ENCODE data around the gene CDK12.

The CDK12 gene

GRCh38 chr17:39563476-39563875, 102.2 kb downstream of the CDK12 start:
- Histone ChIP-seq H3K4me1 (ENCODE audit: control insufficient read depth, insufficient read depth, low read length) (peaks cover 14% of the 10 kb centered on the region), H3K27me3 (ENCODE audit: control insufficient read depth, insufficient read depth, low read length, poor library complexity, severe bottlenecking) (no peaks in the 10 kb centered on the region), H3K36me3 (ENCODE audit: control insufficient read depth, insufficient read depth, low read length) (peaks cover 4% of the 10 kb centered on the region), H3K9me3 (ENCODE audit: control insufficient read depth, low read length) (no peaks in the 10 kb centered on the region), H3K27ac (ENCODE audit: insufficient read depth, low read depth, low read length, poor library complexity, severe bottlenecking) (no peak overlapping the region), H3K4me3 (ENCODE audit: insufficient read depth, low read depth, low read length) (no peak overlapping the region)
- WGBS, 2 experiments: 31% methylated on average over 17 of the region's 17 CpGs

GRCh38 chr17:39564211-39564848, 103.0 kb downstream of the CDK12 start:
- 71 to 84% methylated on average over 4 of the region's 4 CpGs for WGBS, 2 experiments
- H3K4me1 ChIP-seq (ENCODE audit: control insufficient read depth, insufficient read depth, low read length): peaks cover 14% of the 10 kb centered on the region
- no peaks in the 10 kb centered on the region for H3K27me3 ChIP-seq (ENCODE audit: control insufficient read depth, insufficient read depth, low read length, poor library complexity, severe bottlenecking)
- H3K9me3 ChIP-seq (ENCODE audit: control insufficient read depth, low read length): no peaks in the 10 kb centered on the region
- peaks cover 4% of the 10 kb centered on the region for H3K36me3 ChIP-seq (ENCODE audit: control insufficient read depth, insufficient read depth, low read length)
- no peak overlapping the region for H3K27ac ChIP-seq (ENCODE audit: insufficient read depth, low read depth, low read length, poor library complexity, severe bottlenecking)
- H3K4me3 ChIP-seq (ENCODE audit: insufficient read depth, low read depth, low read length): no peak overlapping the region

GRCh38 chr17:39566094-39566850, 105.0 kb downstream of the CDK12 start:
- Histone ChIP-seq H3K27me3 (ENCODE audit: control insufficient read depth, insufficient read depth, low read length, poor library complexity, severe bottlenecking) (no peaks in the 10 kb centered on the region), H3K36me3 (ENCODE audit: control insufficient read depth, insufficient read depth, low read length) (peaks cover 4% of the 10 kb centered on the region), H3K9me3 (ENCODE audit: control insufficient read depth, low read length) (no peaks in the 10 kb centered on the region), H3K27ac (ENCODE audit: insufficient read depth, low read depth, low read length, poor library complexity, severe bottlenecking) (no peak overlapping the region), H3K4me1 (ENCODE audit: control insufficient read depth, insufficient read depth, low read length) (peaks cover 14% of the 10 kb centered on the region), H3K4me3 (ENCODE audit: insufficient read depth, low read depth, low read length) (no peak overlapping the region)
- 88 to 89% methylated on average over 11 of the region's 11 CpGs for WGBS, 2 experiments

GRCh38 chr17:39568702-39569101, 107.4 kb downstream of the CDK12 start:
- H3K4me3 ChIP-seq (ENCODE audit: insufficient read depth, low read depth, low read length): no peak overlapping the region
- 95 to 97% methylated on average over 9 of the region's 9 CpGs for WGBS, 2 experiments
- no peaks in the 10 kb centered on the region for H3K27me3 ChIP-seq (ENCODE audit: control insufficient read depth, insufficient read depth, low read length, poor library complexity, severe bottlenecking)
- H3K36me3 ChIP-seq (ENCODE audit: control insufficient read depth, insufficient read depth, low read length): peaks cover 4% of the 10 kb centered on the region
- H3K27ac ChIP-seq (ENCODE audit: insufficient read depth, low read depth, low read length, poor library complexity, severe bottlenecking): no peak overlapping the region
- peaks cover 9% of the 10 kb centered on the region for H3K4me1 ChIP-seq (ENCODE audit: control insufficient read depth, insufficient read depth, low read length)
- no peaks in the 10 kb centered on the region for H3K9me3 ChIP-seq (ENCODE audit: control insufficient read depth, low read length)

GRCh38 chr17:39569126-39569525, 107.8 kb downstream of the CDK12 start:
- Histone ChIP-seq H3K4me1 (ENCODE audit: control insufficient read depth, insufficient read depth, low read length) (peaks cover 5% of the 10 kb centered on the region), H3K4me3 (ENCODE audit: insufficient read depth, low read depth, low read length) (no peak overlapping the region), H3K27ac (ENCODE audit: insufficient read depth, low read depth, low read length, poor library complexity, severe bottlenecking) (no peak overlapping the region), H3K27me3 (ENCODE audit: control insufficient read depth, insufficient read depth, low read length, poor library complexity, severe bottlenecking) (no peaks in the 10 kb centered on the region), H3K36me3 (ENCODE audit: control insufficient read depth, insufficient read depth, low read length) (peaks cover 4% of the 10 kb centered on the region), H3K9me3 (ENCODE audit: control insufficient read depth, low read length) (no peaks in the 10 kb centered on the region)
- WGBS, 2 experiments: 86 to 87% methylated on average over 1 of the region's 1 CpG

GRCh38 chr17:39572121-39572520, 110.8 kb downstream of the CDK12 start:
- 92% methylated on average over 2 of the region's 2 CpGs for WGBS, 2 experiments
- Histone ChIP-seq H3K27ac (ENCODE audit: insufficient read depth, low read depth, low read length, poor library complexity, severe bottlenecking) (no peak overlapping the region), H3K9me3 (ENCODE audit: control insufficient read depth, low read length) (no peaks in the 10 kb centered on the region), H3K4me1 (ENCODE audit: control insufficient read depth, insufficient read depth, low read length) (no peaks in the 10 kb centered on the region), H3K36me3 (ENCODE audit: control insufficient read depth, insufficient read depth, low read length) (peaks cover 4% of the 10 kb centered on the region), H3K27me3 (ENCODE audit: control insufficient read depth, insufficient read depth, low read length, poor library complexity, severe bottlenecking) (no peaks in the 10 kb centered on the region), H3K4me3 (ENCODE audit: insufficient read depth, low read depth, low read length) (no peak overlapping the region)

GRCh38 chr17:39573447-39574298, 112.4 kb downstream of the CDK12 start:
- Histone ChIP-seq H3K27me3 (ENCODE audit: control insufficient read depth, insufficient read depth, low read length, poor library complexity, severe bottlenecking) (no peaks in the 10 kb centered on the region), H3K4me1 (ENCODE audit: control insufficient read depth, insufficient read depth, low read length) (peaks cover 7% of the 10 kb centered on the region), H3K9me3 (ENCODE audit: control insufficient read depth, low read length) (no peaks in the 10 kb centered on the region), H3K4me3 (ENCODE audit: insufficient read depth, low read depth, low read length) (peak overlapping the region; percentile 44), H3K27ac (ENCODE audit: insufficient read depth, low read depth, low read length, poor library complexity, severe bottlenecking) (no peak overlapping the region), H3K36me3 (ENCODE audit: control insufficient read depth, insufficient read depth, low read length) (no peaks in the 10 kb centered on the region)
- WGBS, 2 experiments: 3% methylated on average over 66 of the region's 66 CpGs

GRCh38 chr17:39576187-39576586, 114.9 kb downstream of the CDK12 start:
- Histone ChIP-seq H3K9me3 (ENCODE audit: control insufficient read depth, low read length) (no peaks in the 10 kb centered on the region), H3K4me1 (ENCODE audit: control insufficient read depth, insufficient read depth, low read length) (peaks cover 17% of the 10 kb centered on the region), H3K36me3 (ENCODE audit: control insufficient read depth, insufficient read depth, low read length) (no peaks in the 10 kb centered on the region), H3K27me3 (ENCODE audit: control insufficient read depth, insufficient read depth, low read length, poor library complexity, severe bottlenecking) (no peaks in the 10 kb centered on the region), H3K4me3 (ENCODE audit: insufficient read depth, low read depth, low read length) (no peak overlapping the region), H3K27ac (ENCODE audit: insufficient read depth, low read depth, low read length, poor library complexity, severe bottlenecking) (no peak overlapping the region)
- WGBS, 2 experiments: 36 to 43% methylated on average over 7 of the region's 7 CpGs

GRCh38 chr17:39578272-39578671, 117.0 kb downstream of the CDK12 start:
- no peak overlapping the region for H3K27ac ChIP-seq (ENCODE audit: insufficient read depth, low read depth, low read length, poor library complexity, severe bottlenecking)

More at GRCh38 chr17:39578272-39578671, 117.0 kb downstream of the CDK12 start:
- Histone ChIP-seq H3K27me3 (ENCODE audit: control insufficient read depth, insufficient read depth, low read length, poor library complexity, severe bottlenecking) (no peaks in the 10 kb centered on the region), H3K9me3 (ENCODE audit: control insufficient read depth, low read length) (no peaks in the 10 kb centered on the region), H3K4me3 (ENCODE audit: insufficient read depth, low read depth, low read length) (no peak overlapping the region), H3K4me1 (ENCODE audit: control insufficient read depth, insufficient read depth, low read length) (peaks cover 17% of the 10 kb centered on the region), H3K36me3 (ENCODE audit: control insufficient read depth, insufficient read depth, low read length) (no peaks in the 10 kb centered on the region)
- WGBS, 2 experiments: 77 to 85% methylated on average over 2 of the region's 2 CpGs

Measured in ectodermal cell (in vitro differentiated cells).